ENCODE measurements around the gene NGFR.

NGFR gene

GRCh38 chr17:49513641-49514040 is 18.5 kb downstream of the NGFR start:
- no peak for TF ChIP-seq CTCF (IDR thresholded peaks at IDR 0.05; ENCODE audit: low read depth, low read length)
- H3K4me3 ChIP-seq (ENCODE audit: low read depth, low read length), result no peak overlapping the region
- DNase-seq (ENCODE audit: low read depth, low spot score), result no peak
- in situ Hi-C loops (cut with HindIII; ENCODE audit: low sequenced_read_pairs), result no loop called here

- DNase-seq (ENCODE audit: low read depth, low spot score), result no peak
- no peak overlapping the region for H3K4me3 ChIP-seq (ENCODE audit: low read depth, low read length)
- in situ Hi-C loops (cut with HindIII; ENCODE audit: low sequenced_read_pairs), result no loop called here
- TF ChIP-seq CTCF (IDR thresholded peaks at IDR 0.05; ENCODE audit: low read depth, low read length), result peak; percentile 50
Measured at GRCh38 chr17:49514071-49514721, 19.1 kb downstream of the NGFR start.

GRCh38 chr17:49515196-49515770 is 20.2 kb downstream of the NGFR start:
- DNase-seq (ENCODE audit: low read depth, low spot score), result peak; percentile 99

GRCh38 chr17:49516180-49516579 is 21.1 kb downstream of the NGFR start:
- TF ChIP-seq CTCF (IDR thresholded peaks at IDR 0.05; ENCODE audit: low read depth, low read length), result no peak
- DNase-seq (ENCODE audit: low read depth, low spot score), result peak; percentile 18
- no peak overlapping the region for H3K4me3 ChIP-seq (ENCODE audit: low read depth, low read length)
- in situ Hi-C loops (cut with HindIII; ENCODE audit: low sequenced_read_pairs), result no loop called here

More at GRCh38 chr17:49515196-49515770, 20.2 kb downstream of the NGFR start:
- in situ Hi-C loops (cut with HindIII; ENCODE audit: low sequenced_read_pairs), result no loop called here
- H3K4me3 ChIP-seq (ENCODE audit: low read depth, low read length), result no peak overlapping the region
- peak; percentile 44 for TF ChIP-seq CTCF (IDR thresholded peaks at IDR 0.05; ENCODE audit: low read depth, low read length)

- no peak for DNase-seq (ENCODE audit: low read depth, low spot score)
- H3K4me3 ChIP-seq (ENCODE audit: low read depth, low read length), result no peak overlapping the region
- in situ Hi-C loops (cut with HindIII; ENCODE audit: low sequenced_read_pairs), result no loop called here
- no peak for TF ChIP-seq CTCF (IDR thresholded peaks at IDR 0.05; ENCODE audit: low read depth, low read length)
Measured at GRCh38 chr17:49518346-49519078, 23.4 kb downstream of the NGFR start.

- TF ChIP-seq CTCF (IDR thresholded peaks at IDR 0.05; ENCODE audit: low read depth, low read length), result no peak
- no peak overlapping the region for H3K4me3 ChIP-seq (ENCODE audit: low read depth, low read length)
- in situ Hi-C loops (cut with HindIII; ENCODE audit: low sequenced_read_pairs), result no loop called here
- no peak for DNase-seq (ENCODE audit: low read depth, low spot score)
Measured at GRCh38 chr17:49519781-49520180, 24.7 kb downstream of the NGFR start.
